Rectal smooth muscle tissue (tissue), 1 donor: ENCODE measurements around the gene FDX1.

Experiments used
- H3K27ac ChIP-seq: one replicate; pipeline ENCODE4 v1.7.0; 2013; ENCODE audit warnings: low read depth, low read length, inconsistent platforms
- H3K27me3 ChIP-seq: one replicate; pipeline ENCODE4 v1.7.0; 2013; ENCODE audit warnings: low read length; ENCODE audit not compliant: control insufficient read depth, insufficient read depth
- H3K36me3 ChIP-seq: one replicate; pipeline ENCODE4 v1.7.0; 2013; ENCODE audit warnings: low read length; ENCODE audit not compliant: control insufficient read depth, insufficient read depth
- H3K4me1 ChIP-seq: one replicate; pipeline ENCODE4 v1.7.0; 2013; ENCODE audit warnings: low read length; ENCODE audit not compliant: control insufficient read depth, insufficient read depth
- H3K4me3 ChIP-seq: one replicate; pipeline ENCODE4 v1.7.0; 2013; ENCODE audit warnings: low read length
- H3K9ac ChIP-seq: one replicate; pipeline ENCODE4 v1.7.0; 2013; ENCODE audit warnings: low read length

Gene FDX1

GRCh38 chr11:110505528-110506284 is 76.0 kb downstream of the FDX1 start:
- no peak overlapping the region for H3K9ac ChIP-seq
- no peaks in the 10 kb centered on the region for H3K36me3 ChIP-seq
- no peaks in the 10 kb centered on the region for H3K4me1 ChIP-seq
- no peak overlapping the region for H3K4me3 ChIP-seq
- H3K27me3 ChIP-seq: no peaks in the 10 kb centered on the region
- no peak overlapping the region for H3K27ac ChIP-seq

GRCh38 chr11:110507328-110507727 is 77.6 kb downstream of the FDX1 start:
- Histone ChIP-seq H3K9ac (no peak overlapping the region), H3K4me1 (no peaks in the 10 kb centered on the region)

DNA sequence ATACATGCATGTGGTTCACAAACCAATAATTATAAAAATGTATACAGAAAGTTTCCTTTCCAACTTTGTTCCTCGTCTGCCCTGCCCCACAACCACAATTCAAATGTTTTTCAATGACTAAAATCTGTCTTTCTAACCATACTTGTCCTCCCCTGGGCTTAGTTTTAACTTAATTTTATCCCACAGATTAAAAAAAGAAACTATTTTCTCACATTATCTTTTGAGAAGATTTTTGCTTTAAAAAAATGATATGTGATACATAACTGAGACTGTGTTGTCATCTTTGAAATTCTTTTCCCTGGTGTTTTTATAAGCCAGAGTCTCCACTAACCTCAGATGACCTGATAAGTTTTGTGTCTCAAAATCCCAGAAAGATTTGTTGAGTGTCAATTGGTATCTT is 79.0 kb downstream of the FDX1 start:
- Histone ChIP-seq H3K9ac (no peak overlapping the region), H3K27me3 (no peaks in the 10 kb centered on the region), H3K36me3 (no peaks in the 10 kb centered on the region), H3K4me3 (no peak overlapping the region), H3K27ac (no peak overlapping the region), H3K4me1 (no peaks in the 10 kb centered on the region)

More at GRCh38 chr11:110507328-110507727, 77.6 kb downstream of the FDX1 start:
- H3K27me3 ChIP-seq: no peaks in the 10 kb centered on the region
- H3K36me3 ChIP-seq: no peaks in the 10 kb centered on the region
- H3K4me3 ChIP-seq: no peak overlapping the region
- H3K27ac ChIP-seq: no peak overlapping the region

DNA sequence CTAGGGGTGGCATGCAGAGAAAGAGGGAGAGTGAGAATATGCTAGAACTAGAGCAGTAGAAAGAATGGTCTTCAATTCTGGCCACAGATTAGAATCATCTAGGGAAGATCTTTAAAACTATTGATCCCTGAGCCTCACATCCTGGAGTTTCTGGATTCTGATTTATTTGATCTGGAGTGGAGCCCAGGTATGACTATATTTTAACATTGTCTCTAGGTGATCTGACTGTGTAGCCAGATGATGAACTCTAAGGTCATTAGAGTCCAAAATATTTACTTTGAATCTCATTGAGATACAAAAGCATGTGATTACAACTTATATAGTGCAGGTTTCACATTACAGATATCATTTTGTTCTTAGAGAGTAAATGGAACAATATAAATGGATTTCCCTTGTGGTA is 79.7 kb downstream of the FDX1 start:
- no peaks in the 10 kb centered on the region for H3K36me3 ChIP-seq
- H3K9ac ChIP-seq: no peak overlapping the region
- H3K27me3 ChIP-seq: no peaks in the 10 kb centered on the region
- no peak overlapping the region for H3K4me3 ChIP-seq
- no peak overlapping the region for H3K27ac ChIP-seq
- H3K4me1 ChIP-seq: no peaks in the 10 kb centered on the region

DNA sequence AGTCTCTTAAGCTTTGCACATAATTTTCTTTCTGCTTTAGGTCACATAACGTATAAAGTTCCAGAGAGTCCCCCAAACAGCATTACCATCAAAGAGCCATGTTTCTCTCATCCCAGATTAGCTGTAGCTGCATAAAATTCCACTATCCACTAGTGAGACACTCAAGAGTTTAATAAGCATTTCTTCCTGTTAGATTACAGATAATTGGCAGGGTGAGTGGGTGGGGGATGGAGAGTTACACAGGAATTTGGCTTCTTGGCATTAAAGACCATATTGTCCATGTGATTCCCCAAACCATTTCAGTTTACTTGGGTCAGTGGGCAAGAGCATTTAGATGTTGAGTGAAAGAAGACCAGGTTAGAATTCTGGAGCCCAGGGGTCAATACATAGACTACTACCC is 82.3 kb downstream of the FDX1 start:
- H3K4me3 ChIP-seq: no peak overlapping the region
- no peaks in the 10 kb centered on the region for H3K36me3 ChIP-seq
- H3K4me1 ChIP-seq: no peaks in the 10 kb centered on the region
- no peaks in the 10 kb centered on the region for H3K27me3 ChIP-seq
- H3K9ac ChIP-seq: no peak overlapping the region
- H3K27ac ChIP-seq: no peak overlapping the region

GRCh38 chr11:110513259-110513801 is 83.6 kb downstream of the FDX1 start:
- no peak overlapping the region for H3K27ac ChIP-seq
- no peaks in the 10 kb centered on the region for H3K36me3 ChIP-seq
- no peaks in the 10 kb centered on the region for H3K27me3 ChIP-seq
- H3K4me1 ChIP-seq: no peaks in the 10 kb centered on the region
- no peak overlapping the region for H3K9ac ChIP-seq
- no peak overlapping the region for H3K4me3 ChIP-seq

DNA sequence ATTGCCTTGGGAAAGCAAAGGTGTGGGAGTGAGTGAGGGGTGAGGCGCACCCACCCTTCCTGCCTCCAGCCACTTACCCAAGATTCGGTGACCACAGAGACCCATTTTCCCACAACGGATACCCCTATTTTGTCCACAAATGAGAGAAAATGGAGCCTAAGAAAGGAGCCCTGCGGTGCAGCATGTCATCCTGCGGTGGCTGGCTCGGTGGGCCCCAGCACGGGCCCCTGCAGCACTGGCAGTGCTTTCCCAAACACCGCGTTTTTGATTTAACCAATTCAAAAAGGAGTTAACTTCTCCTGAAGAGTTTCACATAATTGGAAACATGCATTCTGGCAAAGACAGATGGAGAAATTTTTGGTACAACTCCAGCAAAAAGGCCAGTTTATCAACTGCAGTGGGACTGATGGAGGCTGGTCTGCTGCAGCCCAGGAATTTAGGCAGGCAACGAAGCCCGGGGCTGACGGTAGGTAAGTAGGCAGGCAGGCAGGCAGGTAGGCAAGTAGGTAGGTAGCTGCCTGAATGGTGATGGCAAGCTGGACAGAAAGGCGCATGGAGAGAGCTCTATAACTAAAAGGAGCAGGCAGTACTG is 84.2 kb downstream of the FDX1 start:
- no peaks in the 10 kb centered on the region for H3K27me3 ChIP-seq
- no peaks in the 10 kb centered on the region for H3K36me3 ChIP-seq
- no peak overlapping the region for H3K27ac ChIP-seq
- H3K9ac ChIP-seq: no peak overlapping the region
- no peaks in the 10 kb centered on the region for H3K4me1 ChIP-seq
- H3K4me3 ChIP-seq: no peak overlapping the region
